Smooth muscle cell (in vitro differentiated cells): ENCODE results near the gene NANOGP8. TPM values are rescaled to one million over a fixed set of nuclear protein-coding genes. Genes with fewer than 3 reads are reported as not detected.

Experiments
- DNase-seq: peaks from one replicate; lab custom pipeline; 2025; ENCODE audit not compliant: unreplicated experiment; lab: John Stamatoyannopoulos, UW
- H2AFZ ChIP-seq: fragments of 200-600 bp; sonication (generic); 2 replicates; pipeline ENCODE4 v1.6.0; 2016; ENCODE audit warnings: antibody characterized with exemption, low read depth, mild to moderate bottlenecking
- H3F3A ChIP-seq: fragments of 200-600 bp; sonication (generic); 2 replicates; pipeline ENCODE4 v1.6.0; 2017; ENCODE audit warnings: antibody characterized with exemption, low read depth
- H3K27ac ChIP-seq: fragments of 200-600 bp; sonication (generic); 2 replicates; pipeline ENCODE4 v1.5.1; 2016; ENCODE audit warnings: low read depth, mild to moderate bottlenecking
- H3K27me3 ChIP-seq: fragments of 200-600 bp; sonication (generic); 2 replicates; pipeline ENCODE4 v1.6.1; 2016; ENCODE audit warnings: low read depth, mild to moderate bottlenecking
- H3K36me3 ChIP-seq: fragments of 200-600 bp; sonication (generic); 2 replicates; pipeline ENCODE4 v1.5.1; 2016; ENCODE audit warnings: low read depth
- H3K4me1 ChIP-seq: fragments of 200-600 bp; sonication (generic); 2 replicates; pipeline ENCODE4 v1.5.1; 2016; ENCODE audit warnings: low read depth
- H3K4me2 ChIP-seq: fragments of 200-600 bp; sonication (generic); 2 replicates; pipeline ENCODE4 v1.6.0; 2016; ENCODE audit warnings: mild to moderate bottlenecking
- H3K4me3 ChIP-seq: fragments of 200-600 bp; sonication (generic); 2 replicates; pipeline ENCODE4 v1.5.1; 2016; ENCODE audit warnings: mild to moderate bottlenecking
- H3K79me2 ChIP-seq: fragments of 200-600 bp; sonication (generic); 2 replicates; pipeline ENCODE4 v1.6.0; 2016; ENCODE audit warnings: low read depth, mild to moderate bottlenecking
- H3K9ac ChIP-seq: fragments of 200-600 bp; sonication (generic); 2 replicates; pipeline ENCODE4 v1.6.0; 2016; ENCODE audit warnings: low read depth
- H3K9me3 ChIP-seq: fragments of 200-600 bp; sonication (generic); replicated peaks from 2 replicates; pipeline ENCODE4 v1.5.1; 2016; ENCODE audit warnings: low read depth
- H4K20me1 ChIP-seq: fragments of 200-600 bp; sonication (generic); 2 replicates; pipeline ENCODE4 v1.6.0; 2016; ENCODE audit warnings: low read depth
- WGBS: methylation state at CpG from one replicate; pipeline ENCODE4 v1.1.7; 2016; ENCODE audit warnings: low lambda C conversion rate; 5-methylcytosine and 5-hydroxymethylcytosine counted together
- polyA plus RNA-seq: library from polyadenylated mRNA; unstranded; fragments of >200 nt; fragmentation: Nextera tagmentation; extraction: Ambion mirVana; gene quantifications from 2 replicates; pipeline ENCODE4 v1.2.1, GENCODE V29; 2016
- total RNA-seq: library from RNA; depleted of rRNA; stranded (reverse); fragments of >200 nt; gene quantifications from 2 replicates; pipeline ENCODE4 v1.2.3, GENCODE V29; 2014
- TF ChIP-seq, protein P1 (sequence below): fragments of 200-600 bp; sonication (generic); IDR thresholded peaks from 2 replicates; pipeline ENCODE4 v1.5.1; 2017; ENCODE audit warnings: borderline replicate concordance, mild to moderate bottlenecking, antibody characterized with exemption; ENCODE audit not compliant: insufficient read depth, poor library complexity, severe bottlenecking

The NANOGP8 gene
- total and polyA plus RNA-seq, 2 experiments from 2014 or later = not detected

DNA sequence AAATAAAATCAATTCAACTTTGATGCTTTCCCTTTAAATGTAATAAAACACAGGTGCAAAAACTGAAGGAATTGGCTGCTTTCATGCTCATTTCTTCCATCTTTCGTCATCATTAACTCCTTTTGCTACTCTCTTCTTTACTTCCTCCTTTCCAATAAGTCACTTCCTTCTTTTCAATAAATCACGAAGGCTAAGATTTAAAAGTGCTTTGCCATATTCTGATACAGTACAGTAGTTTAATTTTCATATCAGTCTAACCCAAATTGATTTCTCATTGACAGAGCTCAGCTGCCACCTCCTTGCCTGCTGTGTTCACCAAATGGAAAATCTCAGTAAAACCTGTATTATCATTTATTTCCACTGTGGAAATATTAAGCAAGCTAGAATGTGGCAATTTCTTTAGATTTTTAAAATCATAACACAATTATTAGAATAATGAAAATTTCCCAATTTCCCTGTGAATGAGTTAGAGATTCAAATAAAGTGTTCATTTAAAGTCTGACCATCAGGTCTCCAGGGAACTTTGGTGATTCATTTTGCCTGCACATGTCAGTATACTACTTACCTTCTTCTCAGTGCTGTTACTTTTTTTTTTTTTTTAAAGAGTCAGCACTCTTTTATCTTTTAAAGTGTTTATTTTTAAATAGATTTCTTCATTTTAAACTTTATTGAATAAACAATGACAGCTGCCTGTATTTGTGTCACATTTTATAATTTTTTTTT is 41.6 kb downstream of the NANOGP8 start:
- Histone ChIP-seq H3K27ac (no peak overlapping the region), H3K9ac (no peak overlapping the region), H3K4me3 (no peak overlapping the region), H3K4me1 (no peaks in the 10 kb centered on the region), H2AFZ (no peak overlapping the region), H3K4me2 (no peak overlapping the region), H3K79me2 (no peaks in the 10 kb centered on the region), H3K9me3 (no peaks in the 10 kb centered on the region), H3F3A (peaks cover 5% of the 10 kb centered on the region), H3K36me3 (no peaks in the 10 kb centered on the region), H4K20me1 (no peaks in the 10 kb centered on the region), H3K27me3 (no peaks in the 10 kb centered on the region)
- no peak for DNase-seq
- 95% methylated on average over 2 of the region's 2 CpGs for WGBS
- TF ChIP-seq, protein P1, sequence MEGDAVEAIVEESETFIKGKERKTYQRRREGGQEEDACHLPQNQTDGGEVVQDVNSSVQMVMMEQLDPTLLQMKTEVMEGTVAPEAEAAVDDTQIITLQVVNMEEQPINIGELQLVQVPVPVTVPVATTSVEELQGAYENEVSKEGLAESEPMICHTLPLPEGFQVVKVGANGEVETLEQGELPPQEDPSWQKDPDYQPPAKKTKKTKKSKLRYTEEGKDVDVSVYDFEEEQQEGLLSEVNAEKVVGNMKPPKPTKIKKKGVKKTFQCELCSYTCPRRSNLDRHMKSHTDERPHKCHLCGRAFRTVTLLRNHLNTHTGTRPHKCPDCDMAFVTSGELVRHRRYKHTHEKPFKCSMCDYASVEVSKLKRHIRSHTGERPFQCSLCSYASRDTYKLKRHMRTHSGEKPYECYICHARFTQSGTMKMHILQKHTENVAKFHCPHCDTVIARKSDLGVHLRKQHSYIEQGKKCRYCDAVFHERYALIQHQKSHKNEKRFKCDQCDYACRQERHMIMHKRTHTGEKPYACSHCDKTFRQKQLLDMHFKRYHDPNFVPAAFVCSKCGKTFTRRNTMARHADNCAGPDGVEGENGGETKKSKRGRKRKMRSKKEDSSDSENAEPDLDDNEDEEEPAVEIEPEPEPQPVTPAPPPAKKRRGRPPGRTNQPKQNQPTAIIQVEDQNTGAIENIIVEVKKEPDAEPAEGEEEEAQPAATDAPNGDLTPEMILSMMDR = no peak

DNA sequence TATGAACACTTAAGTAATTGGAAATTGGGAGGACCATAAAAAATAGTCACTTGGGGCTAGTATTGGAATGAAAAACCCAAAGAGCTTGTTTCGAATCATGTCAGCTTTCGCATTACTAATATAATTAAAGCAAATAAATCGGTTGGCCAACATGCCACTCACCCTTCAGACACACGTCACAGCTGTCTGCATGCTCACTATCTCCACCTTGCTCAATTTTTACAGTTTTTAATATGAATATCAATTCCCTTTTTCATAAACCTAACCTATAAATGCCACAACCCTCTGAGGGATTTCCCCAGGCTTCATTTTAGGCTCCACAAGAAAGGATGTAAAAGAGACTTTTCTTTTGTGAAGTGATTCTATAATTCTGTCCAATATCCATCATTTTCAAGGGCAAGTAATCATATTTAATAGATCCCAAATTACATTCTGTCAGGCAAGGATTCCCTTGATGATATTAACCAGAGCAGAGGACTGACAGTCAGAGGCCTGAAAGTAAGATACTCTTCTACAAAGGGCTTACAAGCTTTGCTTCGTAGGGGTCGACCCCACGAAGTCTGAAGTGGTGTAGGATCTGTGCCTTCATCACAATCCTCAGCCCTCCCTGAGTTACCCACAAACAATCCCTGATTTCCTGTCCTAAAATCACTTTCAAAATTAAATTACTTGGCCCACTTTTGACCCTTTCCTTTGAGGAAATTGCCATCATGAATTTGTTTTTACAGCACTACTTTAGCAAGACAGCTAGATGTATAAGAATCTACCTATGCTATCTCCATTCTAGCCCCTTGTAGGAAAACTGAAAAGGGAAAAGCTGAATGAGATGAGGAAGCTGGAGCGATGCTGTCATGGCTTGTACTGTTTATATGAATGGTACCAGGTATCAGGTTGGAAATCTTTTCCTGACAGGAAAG is 44.5 kb downstream of the NANOGP8 start:
- TF ChIP-seq, protein P1 = no peak
- WGBS = 70% methylated on average over 8 of the region's 8 CpGs

DNA sequence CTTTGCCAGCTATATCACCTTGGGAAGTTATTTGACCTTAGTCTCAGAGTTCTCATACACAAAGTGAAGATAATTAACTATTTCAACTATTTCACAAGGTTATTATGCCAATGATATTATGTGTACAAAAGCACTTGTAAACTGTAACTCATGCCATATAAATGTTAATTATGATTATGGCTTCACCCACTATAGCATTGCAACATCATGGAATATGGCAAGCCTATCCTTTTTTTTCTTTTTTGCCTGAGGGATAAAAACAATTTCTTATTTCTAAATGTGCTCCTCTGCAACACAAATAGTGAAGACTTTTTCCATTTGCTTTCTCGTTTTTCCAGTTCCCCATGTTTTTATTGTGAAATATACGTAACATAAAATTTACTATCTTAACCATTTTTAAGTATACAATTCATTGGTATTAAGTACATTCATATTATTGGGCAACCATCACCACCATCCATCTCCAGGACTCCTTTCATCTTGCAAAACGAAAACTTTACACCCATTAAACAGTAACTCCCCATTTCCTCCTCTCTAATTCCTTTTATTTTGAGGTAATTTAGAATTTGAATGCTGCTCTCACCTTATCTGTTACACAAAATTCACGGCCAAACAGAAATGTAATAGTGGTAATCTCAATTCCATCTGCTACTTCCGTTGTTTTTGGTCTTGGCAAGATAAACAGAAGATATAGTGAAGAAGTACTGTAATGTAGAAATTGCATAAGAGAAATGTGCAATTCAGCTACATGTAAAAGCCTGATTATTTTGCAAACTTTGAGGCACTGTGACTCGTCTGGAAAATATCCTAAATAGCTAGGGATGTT is 46.3 kb downstream of the NANOGP8 start:
- H3K27me3 ChIP-seq = no peaks in the 10 kb centered on the region
- no peak for DNase-seq
- 21% methylated on average over 6 of the region's 6 CpGs for WGBS
- no peak overlapping the region for H3K9ac ChIP-seq
- peak overlapping the region; percentile 79 for H3K4me2 ChIP-seq
- H3F3A ChIP-seq = peaks cover 5% of the 10 kb centered on the region
- TF ChIP-seq, protein P1 = no peak
- H4K20me1 ChIP-seq = no peaks in the 10 kb centered on the region
- H3K4me3 ChIP-seq = no peak overlapping the region
- H3K4me1 ChIP-seq = no peaks in the 10 kb centered on the region
- peak overlapping the region; percentile 24 for H2AFZ ChIP-seq
- H3K36me3 ChIP-seq = no peaks in the 10 kb centered on the region
- peak overlapping the region; percentile 37 for H3K27ac ChIP-seq
- no peaks in the 10 kb centered on the region for H3K79me2 ChIP-seq
- no peaks in the 10 kb centered on the region for H3K9me3 ChIP-seq

More for the DNA sequence above, 44.5 kb downstream of the NANOGP8 start:
- Histone ChIP-seq H3K4me2 (no peak overlapping the region), H4K20me1 (no peaks in the 10 kb centered on the region), H3K4me1 (no peaks in the 10 kb centered on the region), H3K79me2 (no peaks in the 10 kb centered on the region), H2AFZ (peak overlapping the region; percentile 4), H3K4me3 (no peak overlapping the region), H3K36me3 (no peaks in the 10 kb centered on the region), H3K9me3 (no peaks in the 10 kb centered on the region), H3F3A (peaks cover 5% of the 10 kb centered on the region), H3K27me3 (no peaks in the 10 kb centered on the region), H3K9ac (no peak overlapping the region), H3K27ac (no peak overlapping the region)
- DNase-seq = no peak

Other genes starting within 250 kb of the NANOGP8 start
- 33.6 and 38.3 TPM in 2 replicates for gene AQR, start 115.6 kb downstream of the NANOGP8 start, total RNA-seq
- 11.6 and 13.0 TPM in 2 replicates for gene AQR, start 115.6 kb downstream of the NANOGP8 start, polyA plus RNA-seq
- 28.7 and 31.1 TPM in 2 replicates for gene ZNF770, start 97.0 kb downstream of the NANOGP8 start, total RNA-seq
- gene ZNF770, start 97.0 kb downstream of the NANOGP8 start, polyA plus RNA-seq = 32.4 and 34.2 TPM in 2 replicates